IMR-90 (cell line): ENCODE results near the gene PTPRN2. TPM values are rescaled to one million over a fixed set of nuclear protein-coding genes. Genes with fewer than 3 reads are reported as not detected.

ENCODE experiments used
- ATAC-seq: fragments of 200-7000 bp; cut with Tn5 transposase; 2 replicates; pipeline ENCODE4 v1.9.1; 2020; ENCODE audit warnings: low read depth, mild to moderate bottlenecking, moderate library complexity
- BruUV-seq: library from RNA; stranded (reverse); fragments of 400-500 nt; replicated peaks from 2 replicates; lab custom pipeline; 2021; lab: Mats Ljungman, UMichigan
- CTCF ChIA-PET: fragments of 300-600 bp; formaldehyde crosslinking; extraction: SDS; loops from one replicate; lab custom pipeline; 2021; ENCODE audit warnings: antibody characterized with exemption; lab: Yijun Ruan, JAX
- POLR2A ChIA-PET: fragments of 300-600 bp; sonication (Branson Sonifier 250); formaldehyde crosslinking; loops from one replicate; lab custom pipeline; 2022; ENCODE audit warnings: antibody characterized with exemption; ENCODE audit not compliant: unreplicated experiment; lab: Charles Lee
- DNase-seq: peaks from one replicate; pipeline ENCODE4 v3.0.0; 2013
- H2AFZ ChIP-seq: replicated peaks from 2 replicates; pipeline ENCODE3; 2013; ENCODE audit warnings: low read length, mild to moderate bottlenecking; ENCODE audit not compliant: poor library complexity
- H2AK5ac ChIP-seq: 2 replicates; pipeline ENCODE4 v1.6.1; 2013; ENCODE audit warnings: low read depth, low read length, inconsistent platforms
- H2AK9ac ChIP-seq: replicated peaks from 2 replicates; pipeline ENCODE3; 2013; ENCODE audit warnings: mild to moderate bottlenecking, low read depth, low read length, moderate library complexity; ENCODE audit not compliant: poor library complexity
- H2BK120ac ChIP-seq: 2 replicates; pipeline ENCODE4 v1.6.1; 2013; ENCODE audit warnings: low read depth, low read length, inconsistent platforms
- H2BK15ac ChIP-seq: 3 replicates; pipeline ENCODE4 v1.6.1; 2013; ENCODE audit warnings: low read depth, low read length, inconsistent platforms
- H2BK20ac ChIP-seq: 2 replicates; pipeline ENCODE4 v1.6.1; 2013; ENCODE audit warnings: low read depth, mild to moderate bottlenecking, inconsistent platforms, low read length, moderate library complexity
- H2BK5ac ChIP-seq: 2 replicates; pipeline ENCODE4 v1.6.1; 2013; ENCODE audit warnings: mild to moderate bottlenecking, low read depth, low read length, inconsistent platforms; ENCODE audit not compliant: poor library complexity, severe bottlenecking
- H3K14ac ChIP-seq: replicated peaks from 2 replicates; pipeline ENCODE4 v1.6.1; 2013; ENCODE audit warnings: low read depth, low read length, inconsistent platforms
- H3K18ac ChIP-seq: 2 replicates; pipeline ENCODE4 v1.6.1; 2013; ENCODE audit warnings: low read depth, low read length, control low read depth
- H3K23ac ChIP-seq: 2 replicates; pipeline ENCODE4 v1.6.1; 2013; ENCODE audit warnings: low read depth, low read length, inconsistent platforms
- H3K27ac ChIP-seq: 2 replicates; pipeline ENCODE4 v1.5.1; 2013; ENCODE audit warnings: mild to moderate bottlenecking, control low read depth, low read length; ENCODE audit not compliant: insufficient read depth
- H3K27me3 ChIP-seq: 2 replicates; pipeline ENCODE4 v1.6.1; 2013; ENCODE audit warnings: low read length; ENCODE audit not compliant: control insufficient read depth, insufficient read depth
- H3K36me3 ChIP-seq: 2 replicates; pipeline ENCODE4 v1.6.1; 2013; ENCODE audit warnings: low read length, mixed read lengths; ENCODE audit not compliant: control insufficient read depth, insufficient read depth
- H3K4ac ChIP-seq: 2 replicates; pipeline ENCODE4 v1.6.1; 2013; ENCODE audit warnings: low read depth, low read length, inconsistent platforms
- H3K4me1 ChIP-seq: 2 replicates; pipeline ENCODE4 v1.6.1; 2013; ENCODE audit warnings: low read length, mixed read lengths; ENCODE audit not compliant: control insufficient read depth, insufficient read depth
- H3K4me2 ChIP-seq: 2 replicates; pipeline ENCODE4 v1.6.1; 2013; ENCODE audit warnings: low read depth, mild to moderate bottlenecking, control low read depth, low read length, moderate library complexity
- H3K4me3 ChIP-seq: 2 replicates; pipeline ENCODE4 v1.5.1; 2013; ENCODE audit warnings: low read depth, mild to moderate bottlenecking, control low read depth, low read length, moderate library complexity; ENCODE audit not compliant: insufficient read depth
- H3K56ac ChIP-seq: 2 replicates; pipeline ENCODE4 v1.6.1; 2013; ENCODE audit warnings: low read length, inconsistent platforms; ENCODE audit not compliant: insufficient read depth; ENCODE audit errors: extremely low read depth
- H3K79me1 ChIP-seq, 2 experiments: 2 replicates each; pipeline ENCODE4 v1.6.1; 2013; ENCODE audit warnings: low read length in 2 of 2, inconsistent platforms in 1 of 2, low read depth in 1 of 2
- H3K9ac ChIP-seq: 2 replicates; pipeline ENCODE4 v1.6.1; 2013; ENCODE audit warnings: low read depth, low read length, control low read depth
- H3K9me1 ChIP-seq: 2 replicates; pipeline ENCODE4 v1.6.1; 2013; ENCODE audit warnings: low read length, inconsistent platforms; ENCODE audit not compliant: insufficient read depth
- H3K9me3 ChIP-seq: 2 replicates; pipeline ENCODE4 v1.6.1; 2013; ENCODE audit warnings: low read length; ENCODE audit not compliant: control insufficient read depth, insufficient read depth
- H4K20me1 ChIP-seq: 2 replicates; pipeline ENCODE4 v1.6.1; 2013; ENCODE audit warnings: low read length, inconsistent platforms; ENCODE audit not compliant: insufficient read depth
- H4K5ac ChIP-seq: 2 replicates; pipeline ENCODE4 v1.6.1; 2013; ENCODE audit warnings: mild to moderate bottlenecking, low read depth, low read length, control low read depth
- H4K8ac ChIP-seq, 2 experiments: 2 replicates each; pipeline ENCODE4 v1.6.1; 2013; ENCODE audit warnings: low read depth in 2 of 2, low read length in 2 of 2, control low read depth in 1 of 2, inconsistent platforms in 1 of 2
- H4K91ac ChIP-seq: 2 replicates; pipeline ENCODE4 v1.6.1; 2013; ENCODE audit warnings: low read depth, low read length, inconsistent platforms; ENCODE audit not compliant: insufficient read depth
- BHLHE40 ChIP-seq: fragments of 150-350 bp; IDR thresholded peaks from 2 replicates; pipeline ENCODE4 v1.6.1; 2016; ENCODE audit warnings: mild to moderate bottlenecking, low read depth, low read length
- CEBPB ChIP-seq: IDR thresholded peaks from 2 replicates; pipeline ENCODE4 v1.6.1; 2012; ENCODE audit warnings: low read depth, low read length, improper control_type of control experiment
- CHD1 ChIP-seq: IDR thresholded peaks from 2 replicates; pipeline ENCODE4 v1.6.1; 2012; ENCODE audit warnings: low read depth, low read length, improper control_type of control experiment
- FOS ChIP-seq: fragments of 150-350 bp; IDR thresholded peaks from 2 replicates; pipeline ENCODE4 v1.6.1; 2016; ENCODE audit warnings: low read depth, low read length
- MAFK ChIP-seq: IDR thresholded peaks from 2 replicates; pipeline ENCODE4 v1.6.1; 2012; ENCODE audit warnings: low read depth, low read length, improper control_type of control experiment
- MAZ ChIP-seq: IDR thresholded peaks from 2 replicates; pipeline ENCODE4 v1.6.1; 2012; ENCODE audit warnings: low read depth, mild to moderate bottlenecking, low read length, improper control_type of control experiment, moderate library complexity, borderline replicate concordance
- MXI1 ChIP-seq: IDR thresholded peaks from 2 replicates; pipeline ENCODE4 v1.6.1; 2012; ENCODE audit warnings: low read depth, mild to moderate bottlenecking, low read length, moderate library complexity, borderline replicate concordance
- NFE2L2 ChIP-seq: fragments of 150-350 bp; IDR thresholded peaks from 2 replicates; pipeline ENCODE4 v1.6.1; 2016; ENCODE audit warnings: low read depth, mild to moderate bottlenecking, low read length
- POLR2A ChIP-seq: IDR thresholded peaks from 2 replicates; pipeline ENCODE4 v1.6.1; 2012; ENCODE audit warnings: mild to moderate bottlenecking, low read depth, low read length
- RAD21 ChIP-seq: IDR thresholded peaks from 2 replicates; pipeline ENCODE4 v1.6.1; 2012; ENCODE audit warnings: low read length, improper control_type of control experiment
- RCOR1 ChIP-seq: IDR thresholded peaks from 2 replicates; pipeline ENCODE4 v1.6.1; 2012; ENCODE audit warnings: mild to moderate bottlenecking, low read length, improper control_type of control experiment; ENCODE audit not compliant: insufficient replicate concordance
- RFX5 ChIP-seq: IDR thresholded peaks from 2 replicates; pipeline ENCODE4 v1.8.0; 2012; ENCODE audit warnings: low read depth, mild to moderate bottlenecking, low read length, moderate library complexity
- SMC3 ChIP-seq: fragments of 150-350 bp; IDR thresholded peaks from 2 replicates; pipeline ENCODE4 v1.6.1; 2016; ENCODE audit warnings: low read depth, mild to moderate bottlenecking, antibody characterized with exemption, low read length, moderate library complexity
- WGBS, 2 experiments: methylation state at CpG; one replicate each; pipeline versions ENCODE4 v1.1.5 to v1.1.7; 2013; ENCODE audit warnings: missing lambda C conversion rate in 2 of 2; ENCODE audit not compliant: insufficient read length in 1 of 2; ENCODE audit errors: extremely low coverage in 2 of 2; 5-methylcytosine and 5-hydroxymethylcytosine counted together
- dilution Hi-C: fragments of 300-500 bp; cut with HindIII; formaldehyde crosslinking; loops from one replicate; pipeline ENCODE4 v1.14.3; 2018; ENCODE audit warnings: low sequenced_read_pairs; ENCODE audit not compliant: unreplicated experiment
- in situ Hi-C: fragments of 300-500 bp; cut with MboI; formaldehyde crosslinking; loops from 3 replicates; pipeline ENCODE4 v1.14.3; 2019; ENCODE audit warnings: low sequenced_read_pairs, inconsistent platforms, mixed read lengths
- intact Hi-C: fragments of 100-400 bp; cut with micrococcal nuclease; formaldehyde crosslinking; loops from 2 replicates; pipeline ENCODE4 v1.10.0; 2022
- polyA plus RNA-seq, 3 experiments: library from polyadenylated mRNA; depleted of rRNA; stranded (reverse); fragments of >200 nt; gene quantifications; 2 replicates each; pipeline ENCODE4 v1.2.3, GENCODE V29; 2012; ENCODE audit warnings: low replicate concordance in 1 of 3
- total RNA-seq: library from RNA; depleted of rRNA; stranded (reverse); fragments of >200 nt; gene quantifications from 2 replicates; pipeline ENCODE4 v1.2.3, GENCODE V29; 2012
- TF ChIP-seq, protein P1 (sequence below): conservative IDR thresholded peaks from 2 replicates; pipeline ENCODE4 v1.5.1; 2012; ENCODE audit warnings: mild to moderate bottlenecking, low read depth, low read length, improper control_type of control experiment
- TF ChIP-seq, protein P2 (sequence below): fragments of 150-350 bp; IDR thresholded peaks from 2 replicates; pipeline ENCODE4 v1.6.1; 2017; ENCODE audit warnings: mild to moderate bottlenecking, antibody characterized with exemption, low read length, low read depth
- TF ChIP-seq, protein P3 (sequence below): fragments of 150-350 bp; IDR thresholded peaks from 2 replicates; pipeline ENCODE4 v1.6.1; 2016; ENCODE audit warnings: low read depth, mild to moderate bottlenecking, low read length, moderate library complexity, borderline replicate concordance

PTPRN2 gene
- total and polyA plus RNA-seq, 2 of the 4 experiments (the other 2 are of a cell fraction), result 0.03 TPM; not detected in 1

DNA sequence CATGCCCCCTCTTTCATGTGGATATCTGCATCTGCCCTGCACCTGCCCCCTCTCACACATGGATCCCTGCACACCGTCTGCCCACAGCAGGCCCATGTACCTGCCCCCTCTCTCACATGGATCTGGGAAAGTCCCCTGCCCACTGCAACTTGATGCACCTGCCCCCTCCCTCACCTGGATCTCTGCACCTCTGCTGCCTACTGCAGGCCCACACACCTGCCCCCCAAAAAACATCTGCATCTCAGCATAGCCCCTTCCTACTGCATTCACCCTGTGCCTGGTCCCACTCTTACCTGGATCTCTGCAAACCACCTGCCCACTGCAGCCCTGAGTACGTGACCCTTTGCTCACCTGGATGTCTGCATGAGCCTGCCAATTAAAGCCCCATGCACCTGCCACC, 479.8 kb downstream of the PTPRN2 start:
- dilution Hi-C loops (no loop called here), in situ Hi-C loops (no loop called here), intact Hi-C loops (no loop called here)
- Histone ChIP-seq H3K9ac (no peak overlapping the region), H3K9me1 (no peaks in the 10 kb centered on the region), H3K4me1 (no peaks in the 10 kb centered on the region), H2AK5ac (no peak overlapping the region), H2AK9ac (no peak overlapping the region), H3K56ac (no peak overlapping the region), H3K23ac (no peak overlapping the region), H3K14ac (no peak overlapping the region), H3K27me3 (no peaks in the 10 kb centered on the region), H3K4me3 (no peak overlapping the region), H2BK20ac (no peak overlapping the region), H4K8ac (no peak overlapping the region), H4K20me1 (no peaks in the 10 kb centered on the region), H3K9me3 (peaks cover 72% of the 10 kb centered on the region), H2AFZ (no peak overlapping the region), H3K18ac (no peak overlapping the region), H3K27ac (no peak overlapping the region), H4K5ac (no peak overlapping the region), H4K91ac (no peak overlapping the region), H2BK120ac (no peak overlapping the region), H2BK5ac (no peak overlapping the region), H3K4me2 (no peak overlapping the region), H2BK15ac (no peak overlapping the region), H3K79me1 (no peaks in the 10 kb centered on the region), H3K36me3 (no peaks in the 10 kb centered on the region), H3K4ac (no peak overlapping the region)
- BruUV-seq, result no TSS peak
- 36% methylated on average over 2 of the region's 2 CpGs; no CpG with 5 or more reads in 1 of the 2 experiments for WGBS, 2 experiments
- ATAC-seq (no peak), DNase-seq (no peak)
- TF ChIP-seq POLR2A, result no peak
- no peak for TF ChIP-seq RCOR1
- TF ChIP-seq RFX5, result no peak
- no peak for TF ChIP-seq MAZ
- TF ChIP-seq MXI1, result no peak
- TF ChIP-seq BHLHE40, result no peak
- no peak for TF ChIP-seq RAD21
- TF ChIP-seq, protein P1, sequence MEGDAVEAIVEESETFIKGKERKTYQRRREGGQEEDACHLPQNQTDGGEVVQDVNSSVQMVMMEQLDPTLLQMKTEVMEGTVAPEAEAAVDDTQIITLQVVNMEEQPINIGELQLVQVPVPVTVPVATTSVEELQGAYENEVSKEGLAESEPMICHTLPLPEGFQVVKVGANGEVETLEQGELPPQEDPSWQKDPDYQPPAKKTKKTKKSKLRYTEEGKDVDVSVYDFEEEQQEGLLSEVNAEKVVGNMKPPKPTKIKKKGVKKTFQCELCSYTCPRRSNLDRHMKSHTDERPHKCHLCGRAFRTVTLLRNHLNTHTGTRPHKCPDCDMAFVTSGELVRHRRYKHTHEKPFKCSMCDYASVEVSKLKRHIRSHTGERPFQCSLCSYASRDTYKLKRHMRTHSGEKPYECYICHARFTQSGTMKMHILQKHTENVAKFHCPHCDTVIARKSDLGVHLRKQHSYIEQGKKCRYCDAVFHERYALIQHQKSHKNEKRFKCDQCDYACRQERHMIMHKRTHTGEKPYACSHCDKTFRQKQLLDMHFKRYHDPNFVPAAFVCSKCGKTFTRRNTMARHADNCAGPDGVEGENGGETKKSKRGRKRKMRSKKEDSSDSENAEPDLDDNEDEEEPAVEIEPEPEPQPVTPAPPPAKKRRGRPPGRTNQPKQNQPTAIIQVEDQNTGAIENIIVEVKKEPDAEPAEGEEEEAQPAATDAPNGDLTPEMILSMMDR, result no peak
- TF ChIP-seq CHD1, result no peak
- TF ChIP-seq, protein P2, sequence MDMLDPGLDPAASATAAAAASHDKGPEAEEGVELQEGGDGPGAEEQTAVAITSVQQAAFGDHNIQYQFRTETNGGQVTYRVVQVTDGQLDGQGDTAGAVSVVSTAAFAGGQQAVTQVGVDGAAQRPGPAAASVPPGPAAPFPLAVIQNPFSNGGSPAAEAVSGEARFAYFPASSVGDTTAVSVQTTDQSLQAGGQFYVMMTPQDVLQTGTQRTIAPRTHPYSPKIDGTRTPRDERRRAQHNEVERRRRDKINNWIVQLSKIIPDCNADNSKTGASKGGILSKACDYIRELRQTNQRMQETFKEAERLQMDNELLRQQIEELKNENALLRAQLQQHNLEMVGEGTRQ, result no peak
- TF ChIP-seq NFE2L2, result no peak
- TF ChIP-seq, protein P3, sequence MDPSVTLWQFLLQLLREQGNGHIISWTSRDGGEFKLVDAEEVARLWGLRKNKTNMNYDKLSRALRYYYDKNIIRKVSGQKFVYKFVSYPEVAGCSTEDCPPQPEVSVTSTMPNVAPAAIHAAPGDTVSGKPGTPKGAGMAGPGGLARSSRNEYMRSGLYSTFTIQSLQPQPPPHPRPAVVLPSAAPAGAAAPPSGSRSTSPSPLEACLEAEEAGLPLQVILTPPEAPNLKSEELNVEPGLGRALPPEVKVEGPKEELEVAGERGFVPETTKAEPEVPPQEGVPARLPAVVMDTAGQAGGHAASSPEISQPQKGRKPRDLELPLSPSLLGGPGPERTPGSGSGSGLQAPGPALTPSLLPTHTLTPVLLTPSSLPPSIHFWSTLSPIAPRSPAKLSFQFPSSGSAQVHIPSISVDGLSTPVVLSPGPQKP, result no peak
- no peak for TF ChIP-seq MAFK
- no peak for TF ChIP-seq FOS
- no peak for TF ChIP-seq CEBPB
- TF ChIP-seq SMC3, result no peak
- CTCF ChIA-PET, result no interaction called here
- POLR2A ChIA-PET, result no interaction called here
